Skin of body (tissue), 2 donors: ENCODE results near the gene CAV1. TPM values are rescaled to one million over a fixed set of nuclear protein-coding genes. Genes with fewer than 3 reads are reported as not detected.
"Not testable (repeated sequence)": the region's sequence is repeated elsewhere in the genome, so short reads cannot be mapped to it uniquely, and the experiment has no call there.

Experiments
- DNase-seq: peaks from one replicate; lab custom pipeline; 2025; lab: John Stamatoyannopoulos, UW
- total RNA-seq: library from RNA; depleted of rRNA; stranded (reverse); fragments of >200 nt; gene quantifications from one replicate; pipeline ENCODE4 v1.2.3, GENCODE V29; 2014

CAV1 gene
- total RNA-seq, 1 donor from 2014 or later: 243 TPM

- no peak for DNase-seq
Observed at GRCh38 chr7:116579835-116580234, 55.0 kb downstream of the CAV1 start.

- DNase-seq: no peak
Observed at GRCh38 chr7:116582164-116582732, 57.4 kb downstream of the CAV1 start.

GRCh38 chr7:116582806-116583444, 58.1 kb downstream of the CAV1 start:
- DNase-seq: peak; percentile 41

- no peak for DNase-seq
Observed at GRCh38 chr7:116583653-116584052, 58.8 kb downstream of the CAV1 start.

GRCh38 chr7:116584721-116585120, 59.9 kb downstream of the CAV1 start:
- DNase-seq: no peak

- DNase-seq: no peak
Observed at GRCh38 chr7:116585392-116585791, 60.6 kb downstream of the CAV1 start.

GRCh38 chr7:116585967-116586366, 61.1 kb downstream of the CAV1 start:
- DNase-seq: no peak

GRCh38 chr7:116587200-116587599, 62.4 kb downstream of the CAV1 start:
- not testable (repeated sequence) for DNase-seq

GRCh38 chr7:116588225-116588624, 63.4 kb downstream of the CAV1 start:
- DNase-seq: no peak

- DNase-seq: peak; percentile 69
Observed at GRCh38 chr7:116588641-116589594, 64.1 kb downstream of the CAV1 start.

- peak; percentile 15 for DNase-seq
Observed at GRCh38 chr7:116591202-116592040, 66.6 kb downstream of the CAV1 start.

- no peak for DNase-seq
Observed at GRCh38 chr7:116592041-116592355, 67.2 kb downstream of the CAV1 start.

- DNase-seq: no peak
Observed at GRCh38 chr7:116592445-116592844, 67.6 kb downstream of the CAV1 start.

GRCh38 chr7:116593359-116594075, 68.7 kb downstream of the CAV1 start:
- DNase-seq: no peak

- no peak for DNase-seq
Observed at GRCh38 chr7:116595063-116595462, 70.2 kb downstream of the CAV1 start.

- DNase-seq: no peak
Observed at GRCh38 chr7:116597384-116597783, 72.5 kb downstream of the CAV1 start.

GRCh38 chr7:116598278-116598677, 73.4 kb downstream of the CAV1 start:
- no peak for DNase-seq

- DNase-seq: no peak
Observed at GRCh38 chr7:116598861-116599260, 74.0 kb downstream of the CAV1 start.

- no peak for DNase-seq
Observed at GRCh38 chr7:116601426-116601825, 76.6 kb downstream of the CAV1 start.

GRCh38 chr7:116607299-116607698, 82.5 kb downstream of the CAV1 start:
- no peak for DNase-seq

- no peak for DNase-seq
Observed at GRCh38 chr7:116610210-116610609, 85.4 kb downstream of the CAV1 start.
